ENCODE data around the gene SRP19.
"Not testable (repeated sequence)": the region's sequence is repeated elsewhere in the genome, so short reads cannot be mapped to it uniquely, and the experiment has no call there.

Gene SRP19

DNA sequence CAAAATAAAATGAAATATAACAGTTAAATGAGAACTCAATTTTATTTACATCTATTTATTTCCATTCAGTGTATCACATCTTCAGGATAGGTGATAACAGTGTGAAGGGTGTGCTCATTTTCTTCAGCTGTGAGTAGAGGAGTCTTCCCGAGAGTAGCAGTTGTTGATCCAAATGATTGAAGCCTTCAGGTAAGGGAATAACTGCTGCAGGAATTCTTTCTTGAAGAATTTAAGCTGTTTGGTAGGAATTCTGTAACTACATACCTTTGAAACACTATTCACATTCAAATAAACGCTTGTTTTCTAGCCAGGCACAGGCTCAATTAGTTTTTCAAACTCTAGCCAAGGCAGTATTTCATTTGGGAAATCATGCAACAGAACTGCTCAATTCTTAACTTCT, 15.3 kb downstream of the SRP19 start:
- no peak for DNase-seq

GRCh38 chr5:112878101-112878500, 17.0 kb downstream of the SRP19 start:
- no peak for DNase-seq

- DNase-seq = peak; percentile 52
These were observed 17.7 kb downstream of the SRP19 start for GRCh38 chr5:112878760-112879159.

GRCh38 chr5:112880219-112880964, 19.3 kb downstream of the SRP19 start:
- DNase-seq = no peak

DNA sequence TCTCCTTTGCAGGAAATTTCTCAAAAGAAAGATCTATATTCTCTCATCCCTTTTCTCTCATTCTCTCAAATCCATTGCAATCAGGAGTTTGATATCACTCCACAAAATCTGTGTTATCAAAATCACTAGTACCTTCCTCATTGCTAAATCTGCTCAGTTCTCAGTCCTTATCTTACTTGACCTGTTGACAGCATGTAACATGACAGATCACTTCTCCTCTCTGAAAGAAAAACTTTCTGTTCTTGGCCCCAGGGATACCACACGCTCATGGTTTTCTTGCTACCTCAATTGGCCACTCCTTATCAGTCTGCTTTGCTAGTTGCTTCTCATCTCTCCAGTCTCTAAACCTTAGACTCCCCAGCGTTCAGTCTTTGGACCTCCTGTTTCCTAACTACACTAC, 22.1 kb downstream of the SRP19 start:
- DNase-seq = no peak

GRCh38 chr5:112885001-112885400, 23.9 kb downstream of the SRP19 start:
- DNase-seq = no peak

GRCh38 chr5:112886975-112887374, 25.9 kb downstream of the SRP19 start:
- no peak for DNase-seq

GRCh38 chr5:112892066-112892465, 31.0 kb downstream of the SRP19 start:
- DNase-seq = not testable (repeated sequence)

GRCh38 chr5:112892776-112893175, 31.7 kb downstream of the SRP19 start:
- DNase-seq = no peak

DNA sequence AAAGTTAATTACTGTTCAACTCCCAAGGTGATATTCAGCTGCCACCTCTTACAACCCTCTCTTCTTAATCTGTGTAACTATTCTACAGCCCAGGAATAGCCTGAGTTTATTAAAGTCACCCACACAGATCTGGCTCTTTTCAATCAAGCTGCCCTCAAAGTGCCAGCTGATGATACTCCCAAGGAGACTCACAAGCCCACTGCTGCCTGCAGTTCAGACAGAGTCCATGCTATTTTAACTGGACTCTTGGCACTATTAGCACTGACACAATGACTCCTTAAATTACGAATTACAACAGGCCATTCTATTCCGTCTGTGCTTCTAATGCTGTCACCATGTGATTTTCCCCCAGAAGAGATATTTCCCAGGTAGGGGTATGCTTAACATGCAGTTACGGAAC, 34.6 kb downstream of the SRP19 start:
- no peak for DNase-seq

GRCh38 chr5:112902561-112902960, 41.5 kb downstream of the SRP19 start:
- no peak for DNase-seq

DNA sequence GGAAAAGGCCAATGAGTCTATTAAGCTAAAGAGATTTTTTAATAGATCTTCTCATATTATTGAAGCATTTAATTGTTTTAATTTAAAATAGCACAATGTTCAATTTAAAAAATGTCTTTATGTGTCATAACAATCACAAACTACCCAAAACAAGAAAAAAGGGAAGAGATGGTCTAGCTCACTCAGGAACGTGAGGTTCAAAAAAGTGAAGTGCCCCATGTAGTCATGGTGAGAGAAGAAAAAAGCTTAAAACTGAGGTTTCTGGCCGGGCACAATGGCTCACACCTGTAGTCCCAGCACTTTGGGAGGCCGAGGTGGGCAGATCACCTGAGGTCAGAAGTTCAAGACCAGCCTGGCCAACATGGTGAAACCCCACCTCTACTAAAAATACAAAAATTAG, 43.9 kb downstream of the SRP19 start:
- DNase-seq = not testable (repeated sequence)

- DNase-seq = no peak
These were observed 45.5 kb downstream of the SRP19 start for GRCh38 chr5:112906637-112907036.

GRCh38 chr5:112907166-112907631, 46.1 kb downstream of the SRP19 start:
- no peak for DNase-seq

GRCh38 chr5:112908854-112909253, 47.8 kb downstream of the SRP19 start:
- DNase-seq = no peak

DNA sequence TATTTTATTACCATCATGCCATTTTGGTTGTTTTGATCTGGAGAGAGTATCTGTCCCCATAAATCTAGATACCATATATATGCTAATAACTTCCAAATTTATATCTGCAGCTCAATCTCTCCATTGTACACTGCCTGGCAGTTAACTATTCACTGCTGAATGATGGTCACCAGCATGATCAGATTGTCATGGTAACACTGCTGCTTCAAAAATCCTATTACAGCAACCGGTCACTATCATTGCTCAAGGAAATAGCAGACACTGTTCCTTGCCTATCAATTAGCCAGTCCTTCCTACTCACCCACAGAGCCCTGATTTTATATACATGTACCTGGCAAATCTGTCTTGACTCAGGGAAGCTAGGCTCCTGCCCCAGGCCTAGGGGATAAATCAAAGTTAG, 49.4 kb downstream of the SRP19 start:
- DNase-seq = no peak

GRCh38 chr5:112914584-112914983, 53.5 kb downstream of the SRP19 start:
- DNase-seq = no peak

DNA sequence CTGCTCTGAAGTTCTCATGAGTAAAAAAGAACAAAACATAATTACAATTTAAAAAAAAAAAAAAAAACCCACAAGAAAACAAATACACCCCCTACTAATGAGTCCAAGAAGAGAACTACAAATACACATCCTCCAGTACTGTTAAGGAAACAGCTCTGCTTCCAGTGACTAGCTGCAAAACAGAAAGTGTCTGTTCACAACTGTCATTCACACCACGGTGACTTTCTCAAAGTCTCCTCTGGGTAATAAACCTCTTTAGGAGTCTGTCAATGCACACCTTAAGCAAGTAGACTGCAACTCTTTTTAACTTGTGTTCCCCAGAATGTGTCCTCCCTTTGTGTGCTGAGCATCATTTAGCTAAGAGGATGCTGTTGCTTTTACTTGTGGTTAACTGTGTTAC, 54.7 kb downstream of the SRP19 start:
- no peak for DNase-seq

DNA sequence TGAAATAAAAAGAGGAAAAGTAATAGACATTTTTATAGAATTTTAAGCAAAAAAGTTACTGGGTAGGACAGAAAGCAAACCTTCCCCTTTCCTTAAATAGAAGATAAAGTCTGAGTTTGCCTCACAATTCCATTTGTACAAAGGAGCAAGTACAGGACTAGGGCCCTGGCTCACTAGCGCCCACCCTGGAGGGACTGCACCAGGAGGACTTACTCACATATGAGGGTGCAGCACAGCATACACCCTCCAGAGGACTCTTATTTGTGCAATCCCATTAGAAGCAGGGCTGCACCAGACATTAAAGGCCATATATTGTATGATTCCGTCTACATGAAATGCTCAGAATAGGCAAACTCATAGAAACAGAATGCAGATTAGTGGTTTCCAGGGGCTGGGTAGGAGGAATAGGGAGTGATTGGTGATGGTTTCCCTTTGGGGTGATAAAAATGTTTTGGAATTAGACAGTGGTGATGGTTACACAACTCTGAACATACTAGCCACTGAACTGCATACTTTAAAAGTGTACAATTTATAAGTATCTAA, 56.4 kb downstream of the SRP19 start:
- DNase-seq = peak; percentile 35

DNA sequence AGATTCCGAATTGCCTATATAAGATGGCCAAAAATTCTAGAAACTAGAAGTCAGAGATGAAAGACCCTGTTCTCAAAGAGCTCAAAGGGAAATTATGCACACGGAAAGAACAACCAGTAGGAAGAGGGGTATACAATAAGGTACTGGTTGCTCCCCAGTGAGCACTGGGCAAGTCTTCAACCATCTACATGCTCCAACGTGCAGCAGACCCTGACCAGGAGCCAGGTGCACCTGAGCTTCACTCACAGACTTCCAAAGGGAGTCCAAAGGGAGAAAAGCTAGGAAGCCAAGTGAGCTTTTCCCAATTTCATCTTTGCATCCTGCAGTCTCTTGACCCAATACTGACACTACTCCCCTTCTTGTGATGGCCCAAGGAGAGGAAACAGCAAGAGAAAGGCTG, 57.0 kb downstream of the SRP19 start:
- no peak for DNase-seq

- no peak for DNase-seq
These were observed 57.6 kb downstream of the SRP19 start for GRCh38 chr5:112918679-112919078.
